Measurements from ENCODE around the gene SDF2L1.
"Not testable (repeated sequence)": the region's sequence is repeated elsewhere in the genome, so short reads cannot be mapped to it uniquely, and the experiment has no call there.

DNA sequence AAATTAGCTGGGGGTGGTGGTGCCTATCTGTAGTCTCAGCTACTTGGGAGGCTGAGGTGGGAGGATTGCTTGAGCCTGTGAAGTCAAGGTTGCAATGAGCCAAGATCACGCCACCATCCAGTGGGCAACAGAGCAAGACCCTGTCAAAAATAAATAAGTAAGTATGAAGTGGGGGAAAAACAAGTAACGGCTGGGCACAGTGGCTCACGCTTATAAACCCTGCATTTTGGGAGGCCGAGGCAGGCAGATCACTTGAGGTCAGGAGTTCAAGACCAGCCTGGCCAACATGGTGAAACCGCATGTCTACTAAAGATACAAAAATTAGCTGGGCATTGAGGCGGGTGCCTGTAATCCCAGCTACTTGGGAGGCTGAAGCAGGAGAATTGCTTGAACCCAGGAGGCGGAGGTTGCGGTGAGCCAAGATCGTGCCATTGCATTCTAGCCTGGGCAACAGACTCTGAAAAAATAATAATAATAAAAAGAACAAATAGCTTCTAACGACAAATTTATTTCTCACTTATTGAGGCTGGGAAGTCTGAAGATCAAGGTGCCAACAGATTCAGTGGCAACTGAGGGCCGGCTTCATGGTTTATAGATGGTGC lies 32.4 kb upstream of the SDF2L1 start:
- TF ChIP-seq, protein P1, sequence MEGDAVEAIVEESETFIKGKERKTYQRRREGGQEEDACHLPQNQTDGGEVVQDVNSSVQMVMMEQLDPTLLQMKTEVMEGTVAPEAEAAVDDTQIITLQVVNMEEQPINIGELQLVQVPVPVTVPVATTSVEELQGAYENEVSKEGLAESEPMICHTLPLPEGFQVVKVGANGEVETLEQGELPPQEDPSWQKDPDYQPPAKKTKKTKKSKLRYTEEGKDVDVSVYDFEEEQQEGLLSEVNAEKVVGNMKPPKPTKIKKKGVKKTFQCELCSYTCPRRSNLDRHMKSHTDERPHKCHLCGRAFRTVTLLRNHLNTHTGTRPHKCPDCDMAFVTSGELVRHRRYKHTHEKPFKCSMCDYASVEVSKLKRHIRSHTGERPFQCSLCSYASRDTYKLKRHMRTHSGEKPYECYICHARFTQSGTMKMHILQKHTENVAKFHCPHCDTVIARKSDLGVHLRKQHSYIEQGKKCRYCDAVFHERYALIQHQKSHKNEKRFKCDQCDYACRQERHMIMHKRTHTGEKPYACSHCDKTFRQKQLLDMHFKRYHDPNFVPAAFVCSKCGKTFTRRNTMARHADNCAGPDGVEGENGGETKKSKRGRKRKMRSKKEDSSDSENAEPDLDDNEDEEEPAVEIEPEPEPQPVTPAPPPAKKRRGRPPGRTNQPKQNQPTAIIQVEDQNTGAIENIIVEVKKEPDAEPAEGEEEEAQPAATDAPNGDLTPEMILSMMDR (IDR thresholded peaks at IDR 0.05) = not testable (repeated sequence)
- TF ChIP-seq POLR2A (IDR thresholded peaks at IDR 0.05) = not testable (repeated sequence)

Measured in prostate gland (tissue), 2 donors.